HepG2 (cell line): ENCODE data around the gene ARHGAP10. TPM values are rescaled to one million over a fixed set of nuclear protein-coding genes. Genes with fewer than 3 reads are reported as not detected.
A peak's percentile ranks its signal among the peaks of the same experiment; 100 is the strongest.

Experiments used
- ATAC-seq: fragments of 200-7000 bp; cut with Tn5 transposase; 3 replicates; pipeline ENCODE4 v1.9.1; 2020; ENCODE audit warnings: mild to moderate bottlenecking, moderate library complexity
- BruUV-seq: library from RNA; stranded (reverse); fragments of 400-500 nt; replicated peaks from 2 replicates; lab custom pipeline; 2021; lab: Mats Ljungman, UMichigan
- CTCF ChIA-PET: fragments of 300-600 bp; formaldehyde crosslinking; extraction: SDS; loops from one replicate; lab custom pipeline; 2021; ENCODE audit warnings: low total read pairs, inconsistent platforms, low intra/inter-chr PET ratio; lab: Yijun Ruan, JAX
- POLR2A ChIA-PET: fragments of 350-600 bp; sonication (Branson Sonifier 250); formaldehyde crosslinking; loops from one replicate; lab custom pipeline; 2020; ENCODE audit warnings: antibody characterized with exemption, inconsistent platforms; lab: Yijun Ruan, JAX
- DNase-seq: peaks from one replicate; pipeline ENCODE4 v3.0.0-alpha.2; 2015; ENCODE audit warnings: low spot score
- FAIRE-seq: peaks from 3 replicates; lab custom pipeline; 2011; peaks lifted over from hg19 to GRCh38; lab: Jason Lieb, UNC
- H2AFZ ChIP-seq: one replicate; pipeline ENCODE4 v1.6.1; 2011; ENCODE audit warnings: low read length, inconsistent platforms
- H3K27ac ChIP-seq: fragments of 300-600 bp; 3 replicates; pipeline ENCODE4 v1.8.0; 2011; ENCODE audit warnings: mixed run types, mild to moderate bottlenecking, mixed read lengths, low read length, inconsistent platforms; ENCODE audit not compliant: insufficient read depth; ENCODE audit errors: extremely low read length
- H3K27me3 ChIP-seq, 2 experiments: fragments of 200-600 bp in 1 of 2; 2 replicates in 1 of 2; 3 replicates in 1 of 2; pipeline versions ENCODE4 v1.6.0 to v1.8.0; 2011; ENCODE audit warnings: low read length in 2 of 2, mild to moderate bottlenecking in 2 of 2, moderate library complexity in 2 of 2, inconsistent platforms in 1 of 2; ENCODE audit not compliant: insufficient read depth in 2 of 2, control insufficient read depth in 1 of 2
- H3K36me3 ChIP-seq, 2 experiments: fragments of 200-600 bp in 1 of 2; replicated peaks in 1 of 2; 2 replicates in 1 of 2; 3 replicates in 1 of 2; pipeline versions ENCODE4 v1.5.1 to v1.8.0; 2011; ENCODE audit warnings: low read length in 2 of 2, inconsistent platforms in 1 of 2; ENCODE audit not compliant: insufficient read depth in 2 of 2, control insufficient read depth in 1 of 2
- H3K4me1 ChIP-seq: 2 replicates; pipeline ENCODE4 v1.5.1; 2012; ENCODE audit warnings: low read length, inconsistent platforms; ENCODE audit not compliant: insufficient read depth
- H3K4me2 ChIP-seq: 2 replicates; pipeline ENCODE4 v1.6.0; 2011; ENCODE audit warnings: low read depth, low read length, inconsistent platforms
- H3K4me3 ChIP-seq, 3 experiments: fragments of 200-600 bp in 1 of 3; sonication (generic), shearing (Covaris generic) in 1 of 3; replicated peaks in 1 of 3; 2 replicates each; pipeline ENCODE4 v1.5.1; 2011 to 2016; ENCODE audit warnings: low read length in 3 of 3, inconsistent platforms in 2 of 3, low read depth in 2 of 3, mild to moderate bottlenecking in 2 of 3, control low read depth in 1 of 3, mixed read lengths in 1 of 3; ENCODE audit not compliant: insufficient read depth in 1 of 3
- H3K79me2 ChIP-seq: one replicate; pipeline ENCODE4 v1.6.1; 2011; ENCODE audit warnings: low read length, inconsistent platforms; ENCODE audit not compliant: insufficient read depth
- H3K9ac ChIP-seq: 2 replicates; pipeline ENCODE4 v1.6.0; 2011; ENCODE audit warnings: mild to moderate bottlenecking, low read depth, low read length, inconsistent platforms; ENCODE audit not compliant: insufficient read depth
- H3K9me3 ChIP-seq: 2 replicates; pipeline ENCODE4 v1.5.1; 2012; ENCODE audit warnings: mild to moderate bottlenecking, low read length
- H4K20me1 ChIP-seq: 2 replicates; pipeline ENCODE4 v1.6.0; 2011; ENCODE audit warnings: inconsistent platforms, mild to moderate bottlenecking, low read length, moderate library complexity; ENCODE audit not compliant: insufficient read depth
- AKAP8 ChIP-seq: sonication (generic); formaldehyde crosslinking; IDR thresholded peaks from 2 replicates; pipeline ENCODE4 v1.5.1; 2020; ENCODE audit warnings: mild to moderate bottlenecking, missing genetic modification reagents
- CHD4 ChIP-seq: fragments of 200-600 bp; sonication (generic); IDR thresholded peaks from 2 replicates; pipeline ENCODE4 v1.7.0; 2017; ENCODE audit warnings: mild to moderate bottlenecking, low read length, borderline replicate concordance
- MAFF ChIP-seq: IDR thresholded peaks from 2 replicates; pipeline ENCODE4 v1.6.1; 2011; ENCODE audit warnings: low read depth, low read length, improper control_type of control experiment
- MAFK ChIP-seq, 2 experiments: IDR thresholded peaks in 1 of 2; conservative IDR thresholded peaks in 1 of 2; 2 replicates each; pipeline ENCODE4 v1.6.1; 2011; ENCODE audit warnings: improper control_type of control experiment in 2 of 2, low read length in 2 of 2
- MYNN ChIP-seq: sonication (generic); formaldehyde crosslinking; IDR thresholded peaks from 2 replicates; pipeline ENCODE4 v1.4.0; 2020; ENCODE audit warnings: mild to moderate bottlenecking, low read depth, missing genetic modification reagents
- PHB2 ChIP-seq: fragments of 450-650 bp; IDR thresholded peaks from 2 replicates; pipeline ENCODE4 v1.6.1; 2018; ENCODE audit not compliant: partially characterized antibody
- PITX1 ChIP-seq: sonication (generic); formaldehyde crosslinking; IDR thresholded peaks from 2 replicates; pipeline ENCODE4 v1.5.1; 2020; ENCODE audit warnings: mild to moderate bottlenecking, missing genetic modification reagents
- REL ChIP-seq: sonication (generic); formaldehyde crosslinking; conservative IDR thresholded peaks from 2 replicates; pipeline ENCODE4 v1.8.0; 2022; ENCODE audit warnings: mild to moderate bottlenecking, missing genetic modification reagents, moderate library complexity
- SP1 ChIP-seq, 2 experiments: fragments of 450-650 bp in 1 of 2; sonication (generic) in 1 of 2; formaldehyde crosslinking in 1 of 2; IDR thresholded peaks; 2 replicates each; pipeline versions ENCODE4 v1.4.0 to v1.6.1; 2016 to 2020; ENCODE audit warnings: missing genetic modification reagents in 1 of 2
- SRSF1 ChIP-seq: fragments of 200-400 bp; formaldehyde crosslinking; optimal IDR thresholded peaks from 2 replicates; pipeline ENCODE3; 2017; ENCODE audit warnings: mild to moderate bottlenecking, low read depth, low read length, moderate library complexity
- ZNF253 ChIP-seq: sonication (generic); formaldehyde crosslinking; IDR thresholded peaks from 2 replicates; pipeline ENCODE4 v1.8.0; 2022; ENCODE audit warnings: mild to moderate bottlenecking, missing genetic modification reagents, borderline replicate concordance
- WGBS: methylation state at CpG from one replicate; pipeline ENCODE4 v1.1.6; 2017; ENCODE audit warnings: low lambda C conversion rate; 5-methylcytosine and 5-hydroxymethylcytosine counted together
- in situ Hi-C: cut with HindIII; loops from 2 replicates; pipeline ENCODE4 v1.10.0; 2017; ENCODE audit warnings: low pct_unique_long_range_greater_than_20kb; ENCODE audit not compliant: extremely low pct_ligation_motif_present
- intact Hi-C: fragments of 100-400 bp; cut with micrococcal nuclease; formaldehyde crosslinking; loops from one replicate; pipeline ENCODE4 v1.10.0; 2022; ENCODE audit not compliant: unreplicated experiment
- polyA plus RNA-seq, 8 experiments: library from polyadenylated mRNA; depleted of rRNA in 3 of 8; stranded (reverse) in 7 of 8; unstranded in 1 of 8; fragments of >200 nt; fragmentation: Illumina TruSeq in 4 of 8; extraction: Trizol in 4 of 8; gene quantifications; 2 replicates each; pipeline versions ENCODE4 v1.2.1 to v1.2.3, GENCODE V29; 2011 to 2016; ENCODE audit warnings: low read depth in 4 of 8, missing spikeins in 1 of 8, mixed read lengths in 1 of 8; ENCODE audit not compliant: insufficient read depth in 1 of 8
- total RNA-seq, 5 experiments: library from RNA; depleted of rRNA; stranded (reverse); fragments of >200 nt; fragmentation: Illumina TruSeq; extraction: Trizol; gene quantifications; 2 replicates each; pipeline ENCODE4 v1.2.3, GENCODE V29; 2016; ENCODE audit warnings: low read depth in 1 of 5
- TF ChIP-seq, protein P1 (sequence below): sonication (generic); formaldehyde crosslinking; IDR thresholded peaks from 2 replicates; pipeline ENCODE4 v1.5.0; 2020; ENCODE audit warnings: mild to moderate bottlenecking, missing genetic modification reagents, moderate library complexity
- TF ChIP-seq, protein P2 (sequence below): IDR thresholded peaks from 2 replicates; pipeline ENCODE4 v1.6.1; 2016; ENCODE audit warnings: missing biosample characterization, missing genetic modification reagents, low read depth
- TF ChIP-seq, protein P3 (sequence below): IDR thresholded peaks from 2 replicates; pipeline ENCODE4 v1.6.1; 2016

ARHGAP10 gene
- total and polyA plus RNA-seq, 2 of the 13 experiments (the other 11 are each of a cell fraction or from before 2014, with no cell fraction given): 0.45 to 1.6 TPM

DNA sequence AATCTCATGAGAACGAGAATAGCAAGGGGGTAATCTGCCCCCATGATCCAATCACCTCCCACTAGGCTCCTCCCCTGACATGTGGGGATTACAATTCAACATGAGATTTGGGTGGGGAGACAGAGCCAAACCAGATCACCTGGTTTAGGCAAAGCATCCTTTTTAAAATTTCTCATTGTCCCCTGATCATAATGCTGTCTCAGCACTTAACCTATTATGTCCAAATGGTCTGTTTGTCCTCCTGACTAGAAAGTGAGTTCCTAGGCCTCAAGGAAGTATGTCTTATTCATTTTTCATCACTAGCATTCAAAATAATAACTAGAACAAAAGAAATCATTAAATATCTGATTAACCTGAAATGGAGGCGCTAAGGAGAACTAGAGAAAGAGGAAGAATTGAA, 40.1 kb upstream of the ARHGAP10 start:
- FAIRE-seq (no peak), DNase-seq (no peak), ATAC-seq (no peak)
- Histone ChIP-seq H3K4me2 (no peak overlapping the region), H3K4me1 (0 out of 2 replicates have a peak, but pooled peaks cover 10% of the 10 kb centered on the region), H3K9ac (no peak overlapping the region), H3K27ac (no peak overlapping the region), H3K36me3 (no peaks in the 10 kb centered on the region), H3K4me3 (no peak overlapping the region), H3K27me3 (no peaks in the 10 kb centered on the region), H3K79me2 (no peaks in the 10 kb centered on the region), H4K20me1 (no peaks in the 10 kb centered on the region), H2AFZ (no peak overlapping the region), H3K9me3 (no peaks in the 10 kb centered on the region)
- no TSS peak for BruUV-seq
- 35% methylated on average over 2 of the region's 2 CpGs for WGBS
- ChIA-PET POLR2A (no interaction called here), CTCF (interaction anchor here (1.0 kb wide), 1 partner anchor 174 kb away, joined by 3 read pairs; no protein-coding TSS in a partner anchor)
- TF ChIP-seq AKAP8 (CRISPR knock-in tag) (no peak), PITX1 (CRISPR knock-in tag) (no peak), CHD4 (no peak), MAFK (conservative IDR thresholded peaks at IDR 0.05 in 1 of 2, IDR thresholded peaks at IDR 0.05 in 1 of 2; ENCODE audit: low read length in 2 of 2) (peak; percentile 69 to 83), MAFF (peak; percentile 68)
- intact Hi-C loops (no loop called here), in situ Hi-C loops (no loop called here)

DNA sequence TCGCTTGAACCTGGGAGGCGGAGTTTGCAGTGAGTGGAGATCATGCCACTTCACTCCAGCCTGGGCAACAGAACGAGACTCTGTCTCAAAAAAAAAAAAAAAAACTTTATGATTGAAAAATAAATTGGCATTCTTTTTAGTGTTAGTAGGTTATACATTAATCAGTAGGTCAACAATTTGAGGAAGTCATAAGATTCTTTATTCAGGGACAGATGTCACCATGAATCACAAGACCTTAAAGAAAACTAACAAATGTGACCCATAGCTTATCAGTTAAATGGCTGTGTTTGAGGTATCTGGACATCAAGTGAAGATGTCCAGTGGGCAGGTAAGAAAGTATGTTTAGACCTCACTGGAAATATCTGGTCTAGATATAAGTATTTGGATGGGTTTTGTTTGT, 38.7 kb upstream of the ARHGAP10 start:
- ChIA-PET CTCF (interaction anchor here (1.4 kb wide), 1 partner anchor 174 kb away, joined by 5 read pairs; no protein-coding TSS in a partner anchor), POLR2A (interaction anchor here (1.2 kb wide), 1 partner anchor 9 kb away, joined by 4 read pairs; the partner anchor contains the start of gene PRMT9)
- no peak overlapping the region for H3K4me2 ChIP-seq
- FAIRE-seq (no peak), DNase-seq (no peak), ATAC-seq (no peak)
- intact Hi-C loops (no loop called here), in situ Hi-C loops (no loop called here)
- no peaks in the 10 kb centered on the region for H3K79me2 ChIP-seq
- no peaks in the 10 kb centered on the region for H3K27me3 ChIP-seq
- WGBS: 29% methylated on average over 3 of the region's 3 CpGs
- H3K4me3 ChIP-seq: no peak overlapping the region
- H3K27ac ChIP-seq: no peak overlapping the region
- BruUV-seq: no TSS peak
- H3K9me3 ChIP-seq: no peaks in the 10 kb centered on the region
- 0 out of 2 replicates have a peak, but pooled peaks cover 10% of the 10 kb centered on the region for H3K4me1 ChIP-seq
- H4K20me1 ChIP-seq: no peaks in the 10 kb centered on the region
- no peak overlapping the region for H3K9ac ChIP-seq
- H3K36me3 ChIP-seq: no peaks in the 10 kb centered on the region
- no peak overlapping the region for H2AFZ ChIP-seq
- TF ChIP-seq REL (CRISPR knock-in tag) (no peak), SP1 (IDR thresholded peaks at IDR 0.05) (no peak), SP1 (CRISPR knock-in tag; IDR thresholded peaks at IDR 0.05) (no peak), MYNN (CRISPR knock-in tag) (no peak), ZNF253 (CRISPR knock-in tag) (no peak), PHB2 (no peak), SRSF1 (no peak)
- TF ChIP-seq, protein P1, sequence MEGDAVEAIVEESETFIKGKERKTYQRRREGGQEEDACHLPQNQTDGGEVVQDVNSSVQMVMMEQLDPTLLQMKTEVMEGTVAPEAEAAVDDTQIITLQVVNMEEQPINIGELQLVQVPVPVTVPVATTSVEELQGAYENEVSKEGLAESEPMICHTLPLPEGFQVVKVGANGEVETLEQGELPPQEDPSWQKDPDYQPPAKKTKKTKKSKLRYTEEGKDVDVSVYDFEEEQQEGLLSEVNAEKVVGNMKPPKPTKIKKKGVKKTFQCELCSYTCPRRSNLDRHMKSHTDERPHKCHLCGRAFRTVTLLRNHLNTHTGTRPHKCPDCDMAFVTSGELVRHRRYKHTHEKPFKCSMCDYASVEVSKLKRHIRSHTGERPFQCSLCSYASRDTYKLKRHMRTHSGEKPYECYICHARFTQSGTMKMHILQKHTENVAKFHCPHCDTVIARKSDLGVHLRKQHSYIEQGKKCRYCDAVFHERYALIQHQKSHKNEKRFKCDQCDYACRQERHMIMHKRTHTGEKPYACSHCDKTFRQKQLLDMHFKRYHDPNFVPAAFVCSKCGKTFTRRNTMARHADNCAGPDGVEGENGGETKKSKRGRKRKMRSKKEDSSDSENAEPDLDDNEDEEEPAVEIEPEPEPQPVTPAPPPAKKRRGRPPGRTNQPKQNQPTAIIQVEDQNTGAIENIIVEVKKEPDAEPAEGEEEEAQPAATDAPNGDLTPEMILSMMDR (CRISPR knock-in tag): no peak
- TF ChIP-seq, protein P2, sequence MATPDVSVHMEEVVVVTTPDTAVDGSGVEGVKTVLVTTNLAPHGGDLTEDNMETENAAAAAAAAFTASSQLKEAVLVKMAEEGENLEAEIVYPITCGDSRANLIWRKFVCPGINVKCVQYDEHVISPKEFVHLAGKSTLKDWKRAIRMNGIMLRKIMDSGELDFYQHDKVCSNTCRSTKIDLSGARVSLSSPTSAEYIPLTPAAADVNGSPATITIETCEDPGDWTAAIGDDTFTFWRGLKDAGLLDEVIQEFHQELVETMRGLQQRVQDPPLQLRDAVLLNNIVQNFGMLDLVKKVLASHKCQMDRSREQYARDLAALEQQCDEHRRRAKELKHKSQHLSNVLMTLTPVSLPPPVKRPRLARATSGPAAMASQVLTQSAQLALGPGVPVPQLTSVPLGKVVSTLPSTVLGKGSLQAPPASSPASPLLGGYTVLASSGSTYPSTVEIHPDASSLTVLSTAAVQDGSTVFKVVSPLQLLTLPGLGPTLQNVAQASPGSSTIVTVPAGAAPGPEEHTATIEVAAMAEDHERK (CRISPR knock-in tag): no peak
- TF ChIP-seq, protein P3, sequence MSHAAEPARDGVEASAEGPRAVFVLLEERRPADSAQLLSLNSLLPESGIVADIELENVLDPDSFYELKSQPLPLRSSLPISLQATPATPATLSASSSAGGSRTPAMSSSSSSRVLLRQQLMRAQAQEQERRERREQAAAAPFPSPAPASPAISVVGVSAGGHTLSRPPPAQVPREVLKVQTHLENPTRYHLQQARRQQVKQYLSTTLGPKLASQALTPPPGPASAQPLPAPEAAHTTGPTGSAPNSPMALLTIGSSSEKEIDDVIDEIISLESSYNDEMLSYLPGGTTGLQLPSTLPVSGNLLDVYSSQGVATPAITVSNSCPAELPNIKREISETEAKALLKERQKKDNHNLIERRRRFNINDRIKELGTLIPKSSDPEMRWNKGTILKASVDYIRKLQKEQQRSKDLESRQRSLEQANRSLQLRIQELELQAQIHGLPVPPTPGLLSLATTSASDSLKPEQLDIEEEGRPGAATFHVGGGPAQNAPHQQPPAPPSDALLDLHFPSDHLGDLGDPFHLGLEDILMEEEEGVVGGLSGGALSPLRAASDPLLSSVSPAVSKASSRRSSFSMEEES: no peak
